OCI-LY7 (cell line): ENCODE data around the gene B4GALT4. TPM values are rescaled to one million over a fixed set of nuclear protein-coding genes. Genes with fewer than 3 reads are reported as not detected.
"Not testable (repeated sequence)": the region's sequence is repeated elsewhere in the genome, so short reads cannot be mapped to it uniquely, and the experiment has no call there.

Experiments used
- BruUV-seq: library from RNA; stranded (reverse); fragments of 400-500 nt; replicated peaks from 2 replicates; lab custom pipeline; 2021; lab: Mats Ljungman, UMichigan
- CTCF ChIA-PET: fragments of 300-600 bp; sonication (Branson Sonifier 250); formaldehyde crosslinking; loops from one replicate; lab custom pipeline; 2022; ENCODE audit warnings: antibody characterized with exemption; ENCODE audit not compliant: unreplicated experiment; lab: Charles Lee
- POLR2A ChIA-PET: fragments of 300-600 bp; sonication (Branson Sonifier 250); formaldehyde crosslinking; loops from one replicate; lab custom pipeline; 2022; ENCODE audit warnings: antibody characterized with exemption; lab: Charles Lee
- DNase-seq: peaks from one replicate; pipeline ENCODE4 v3.0.0-alpha.2; 2015; ENCODE audit warnings: low spot score
- H2AFZ ChIP-seq: fragments of 200-600 bp; sonication (generic), shearing (Covaris generic); 2 replicates; pipeline ENCODE4 v1.6.1; 2014; ENCODE audit warnings: mild to moderate bottlenecking, antibody characterized with exemption, low read length, moderate library complexity
- H3K27ac ChIP-seq: fragments of 200-600 bp; sonication (generic); 2 replicates; pipeline ENCODE4 v1.5.1; 2014; ENCODE audit warnings: mixed run types, low read depth, mild to moderate bottlenecking, moderate library complexity, low read length, inconsistent platforms; ENCODE audit not compliant: poor library complexity, severe bottlenecking
- H3K36me3 ChIP-seq: fragments of 200-600 bp; sonication (generic); 2 replicates; pipeline ENCODE4 v1.6.1; 2014; ENCODE audit warnings: mild to moderate bottlenecking, antibody characterized with exemption, low read length, moderate library complexity, mixed read lengths; ENCODE audit not compliant: insufficient read depth
- H3K4me1 ChIP-seq: fragments of 200-600 bp; sonication (generic); 2 replicates; pipeline ENCODE4 v1.5.1; 2014; ENCODE audit warnings: mild to moderate bottlenecking, low read length; ENCODE audit not compliant: insufficient read depth, poor library complexity, severe bottlenecking
- H3K4me2 ChIP-seq: fragments of 200-600 bp; sonication (generic); 2 replicates; pipeline ENCODE4 v1.6.1; 2014; ENCODE audit warnings: mild to moderate bottlenecking, low read length
- H3K4me3 ChIP-seq: fragments of 200-600 bp; sonication (generic); 2 replicates; pipeline ENCODE4 v1.5.1; 2014; ENCODE audit warnings: mild to moderate bottlenecking, low read depth, low read length; ENCODE audit not compliant: poor library complexity, severe bottlenecking
- H3K79me2 ChIP-seq: fragments of 200-600 bp; sonication (generic); 2 replicates; pipeline ENCODE4 v1.6.1; 2016; ENCODE audit warnings: low read depth, mild to moderate bottlenecking, low read length, moderate library complexity, mixed read lengths; ENCODE audit not compliant: insufficient read depth
- H3K9me2 ChIP-seq: fragments of 200-600 bp; sonication (generic); 2 replicates; pipeline ENCODE4 v1.6.1; 2016; ENCODE audit warnings: mild to moderate bottlenecking, low read length, mixed read lengths; ENCODE audit not compliant: insufficient read depth
- H3K9me3 ChIP-seq: fragments of 200-600 bp; sonication (generic); 2 replicates; pipeline ENCODE4 v1.6.1; 2014; ENCODE audit warnings: mild to moderate bottlenecking, mixed run types, low read length, mixed read lengths
- H4K20me1 ChIP-seq: fragments of 200-600 bp; sonication (generic); 2 replicates; pipeline ENCODE4 v1.6.1; 2014; ENCODE audit warnings: mild to moderate bottlenecking, antibody characterized with exemption, low read length, moderate library complexity, mixed read lengths; ENCODE audit not compliant: insufficient read depth
- EZH2phosphoT487 ChIP-seq: fragments of 200-600 bp; sonication (generic); IDR thresholded peaks from 2 replicates; pipeline ENCODE4 v1.6.1; 2018; ENCODE audit warnings: low read depth, borderline replicate concordance, mild to moderate bottlenecking, mixed run types, antibody characterized with exemption, low read length, moderate library complexity, mixed read lengths
- intact Hi-C: fragments of 100-400 bp; cut with micrococcal nuclease; formaldehyde crosslinking; loops from one replicate; pipeline ENCODE4 v1.10.0; 2022; ENCODE audit not compliant: unreplicated experiment
- total RNA-seq, 2 experiments: library from RNA; depleted of rRNA in 1 of 2; stranded (reverse); fragments of >200 nt in 1 of 2; shearing (Covaris generic) in 1 of 2; gene quantifications; 2 replicates each; pipeline ENCODE4 v1.2.3, GENCODE V29; 2014 to 2022
- TF ChIP-seq, protein P1 (sequence below): fragments of 200-600 bp; sonication (generic); conservative IDR thresholded peaks from 2 replicates; pipeline ENCODE4 v1.5.1; 2014; ENCODE audit warnings: mild to moderate bottlenecking, antibody characterized with exemption, low read length, moderate library complexity, mixed read lengths

The B4GALT4 gene
- total RNA-seq, 2 experiments from 2014 or later: 16.6 to 17.3 TPM

DNA sequence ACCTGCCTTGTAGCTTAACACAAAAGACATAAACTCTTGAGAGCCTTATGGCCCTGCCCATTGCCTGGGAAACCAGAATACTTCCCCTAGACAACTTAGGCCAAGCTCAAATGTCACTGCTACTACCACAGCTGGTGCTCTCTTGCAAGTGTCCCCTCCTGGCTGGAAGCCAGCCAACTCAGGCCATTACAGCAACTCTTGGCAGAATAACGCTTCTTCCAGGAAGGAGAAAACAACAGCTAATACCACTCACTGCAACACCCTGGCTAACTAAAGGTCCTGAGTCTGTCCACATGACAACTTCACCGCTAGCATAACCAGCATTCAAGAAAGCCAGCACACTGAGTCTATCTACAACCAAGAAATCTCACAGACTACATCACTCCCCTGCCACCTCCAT is 5.1 kb upstream of the B4GALT4 start:
- Histone ChIP-seq H3K9me3 (0 out of 2 replicates have a peak, but pooled peaks cover 3% of the 10 kb centered on the region), H2AFZ (no peak overlapping the region), H3K4me2 (no peak overlapping the region), H3K79me2 (no peaks in the 10 kb centered on the region), H3K9me2 (no peaks in the 10 kb centered on the region), H3K27ac (no peak overlapping the region), H3K36me3 (no peaks in the 10 kb centered on the region), H4K20me1 (no peaks in the 10 kb centered on the region), H3K4me1 (peaks cover 9% of the 10 kb centered on the region), H3K4me3 (no peak overlapping the region)
- no TSS peak for BruUV-seq
- ChIA-PET CTCF (no interaction called here), POLR2A (interaction anchor here (0.7 to 1.8 kb wide), 3 partner anchors 13 to 159 kb away, joined by 3 to 5 read pairs (median 3); no protein-coding TSS in a partner anchor)
- no peak for DNase-seq
- no peak for TF ChIP-seq EZH2phosphoT487
- TF ChIP-seq, protein P1, sequence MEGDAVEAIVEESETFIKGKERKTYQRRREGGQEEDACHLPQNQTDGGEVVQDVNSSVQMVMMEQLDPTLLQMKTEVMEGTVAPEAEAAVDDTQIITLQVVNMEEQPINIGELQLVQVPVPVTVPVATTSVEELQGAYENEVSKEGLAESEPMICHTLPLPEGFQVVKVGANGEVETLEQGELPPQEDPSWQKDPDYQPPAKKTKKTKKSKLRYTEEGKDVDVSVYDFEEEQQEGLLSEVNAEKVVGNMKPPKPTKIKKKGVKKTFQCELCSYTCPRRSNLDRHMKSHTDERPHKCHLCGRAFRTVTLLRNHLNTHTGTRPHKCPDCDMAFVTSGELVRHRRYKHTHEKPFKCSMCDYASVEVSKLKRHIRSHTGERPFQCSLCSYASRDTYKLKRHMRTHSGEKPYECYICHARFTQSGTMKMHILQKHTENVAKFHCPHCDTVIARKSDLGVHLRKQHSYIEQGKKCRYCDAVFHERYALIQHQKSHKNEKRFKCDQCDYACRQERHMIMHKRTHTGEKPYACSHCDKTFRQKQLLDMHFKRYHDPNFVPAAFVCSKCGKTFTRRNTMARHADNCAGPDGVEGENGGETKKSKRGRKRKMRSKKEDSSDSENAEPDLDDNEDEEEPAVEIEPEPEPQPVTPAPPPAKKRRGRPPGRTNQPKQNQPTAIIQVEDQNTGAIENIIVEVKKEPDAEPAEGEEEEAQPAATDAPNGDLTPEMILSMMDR: no peak
- intact Hi-C loops: loop anchor here (10.0 kb wide), 1 partner anchor 429 kb away; the partner anchor contains the start of gene COX17

DNA sequence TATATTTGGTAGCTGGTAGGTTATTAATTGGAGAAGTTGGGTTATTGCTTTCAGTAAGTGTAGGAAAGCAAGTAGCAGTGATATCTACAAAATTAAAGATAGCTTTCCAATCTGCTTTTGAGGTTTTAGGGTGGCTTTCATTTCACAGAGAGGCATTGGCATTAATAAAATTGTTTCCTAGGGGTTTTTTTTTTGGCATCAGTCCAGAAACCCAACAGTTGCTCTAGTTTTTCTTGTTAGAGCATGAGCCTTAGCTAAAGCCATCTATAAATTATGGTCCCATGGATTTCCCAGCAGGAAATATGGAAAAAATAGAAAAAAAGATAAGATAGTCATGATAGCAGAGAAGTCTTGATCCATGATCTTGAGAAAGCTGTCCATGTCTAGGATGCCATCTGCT is 3.0 kb upstream of the B4GALT4 start:
- H3K4me3 ChIP-seq: no peak overlapping the region
- intact Hi-C loops: loop anchor here (10.0 kb wide), 1 partner anchor 431 kb away; the partner anchor contains the start of gene COX17
- peaks cover 15% of the 10 kb centered on the region; the same call in 1 of the 2 replicates for H3K79me2 ChIP-seq
- TF ChIP-seq, protein P1: no peak
- TF ChIP-seq EZH2phosphoT487: no peak
- H3K36me3 ChIP-seq: no peaks in the 10 kb centered on the region
- 0 out of 2 replicates have a peak, but pooled peaks cover 3% of the 10 kb centered on the region for H3K9me3 ChIP-seq
- CTCF ChIA-PET: no interaction called here
- no peak for DNase-seq
- no TSS peak for BruUV-seq
- no peaks in the 10 kb centered on the region for H3K9me2 ChIP-seq
- no peak overlapping the region for H3K27ac ChIP-seq
- H4K20me1 ChIP-seq: no peaks in the 10 kb centered on the region
- H3K4me1 ChIP-seq: peaks cover 11% of the 10 kb centered on the region
- POLR2A ChIA-PET: interaction anchor here (0.5 to 0.7 kb wide), 4 partner anchors 14 to 215 kb away, joined by 3 to 4 read pairs (median 4); no protein-coding TSS in a partner anchor
- H3K4me2 ChIP-seq: no peak overlapping the region
- H2AFZ ChIP-seq: no peak overlapping the region

DNA sequence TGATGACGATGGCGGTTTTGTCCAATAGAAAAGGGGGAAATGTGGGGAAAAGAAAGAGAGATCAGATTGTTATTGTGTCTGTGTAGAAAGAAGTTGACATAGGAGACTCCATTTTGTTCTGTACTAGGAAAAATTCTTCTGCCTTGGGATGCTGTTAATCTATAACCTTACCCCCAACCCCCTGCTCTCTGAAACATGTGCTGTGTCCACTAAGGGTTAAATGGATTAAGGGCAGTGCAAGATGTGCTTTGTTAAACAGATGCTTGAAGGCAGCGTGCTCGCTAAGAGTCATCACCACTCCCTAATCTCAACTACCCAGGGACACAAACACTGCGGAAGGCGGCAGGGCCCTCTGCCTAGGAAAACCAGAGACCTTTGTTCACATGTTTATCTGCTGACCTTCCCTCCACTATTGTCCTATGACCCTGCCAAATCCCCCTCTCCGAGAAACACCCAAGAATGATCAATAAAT is 2.4 kb upstream of the B4GALT4 start:
- H3K36me3 ChIP-seq, H2AFZ ChIP-seq, CTCF ChIA-PET, H3K9me2 ChIP-seq, DNase-seq, H3K9me3 ChIP-seq, H3K4me2 ChIP-seq, H3K27ac ChIP-seq, BruUV-seq, H4K20me1 ChIP-seq, H3K4me3 ChIP-seq: not testable (repeated sequence)
- peaks cover 13% of the 10 kb centered on the region for H3K4me1 ChIP-seq
- POLR2A ChIA-PET: interaction anchor here (0.7 kb wide), 1 partner anchor 215 kb away, joined by 3 read pairs; no protein-coding TSS in a partner anchor
- H3K79me2 ChIP-seq: peaks cover 21% of the 10 kb centered on the region; the same call in 1 of the 2 replicates
- intact Hi-C loops: loop anchor here (10.0 kb wide), 1 partner anchor 432 kb away; the partner anchor contains the start of gene COX17

DNA sequence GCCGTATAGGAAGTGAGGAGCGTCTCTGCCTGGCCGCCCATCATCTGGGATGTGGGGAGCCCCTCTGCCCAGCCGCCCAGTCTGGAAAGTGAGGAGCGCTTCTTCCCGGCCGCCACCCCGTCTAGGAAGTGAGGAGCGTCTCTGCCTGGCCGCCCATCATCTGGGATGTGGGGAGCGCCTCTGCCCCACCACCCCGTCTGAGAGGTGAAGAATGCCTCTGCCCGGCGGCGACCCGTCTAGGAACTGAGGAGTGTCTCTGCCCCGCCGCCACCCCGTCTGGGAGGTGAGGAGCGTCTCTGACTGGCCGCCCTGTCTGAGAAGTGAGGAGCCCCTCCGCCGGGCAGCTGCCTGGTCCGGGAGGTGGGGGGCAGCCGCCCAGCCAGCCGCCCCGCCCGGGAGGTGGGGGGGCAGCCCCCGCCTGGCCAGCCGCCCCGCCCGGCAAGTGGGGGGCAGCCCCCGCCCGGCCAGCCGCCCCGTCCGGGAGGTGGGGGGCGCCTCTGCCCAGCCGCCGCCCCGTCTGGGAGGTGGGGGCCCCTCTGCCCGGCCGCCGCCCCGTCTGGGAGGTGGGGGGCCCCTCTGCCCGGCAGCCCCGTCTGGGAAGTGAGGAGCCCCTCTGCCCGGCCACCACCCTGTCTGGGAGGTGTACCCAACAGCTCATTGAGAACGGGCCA is 1.8 kb upstream of the B4GALT4 start:
- POLR2A ChIA-PET: interaction anchor here (1.8 kb wide), 1 partner anchor 110 kb away, joined by 6 read pairs; no protein-coding TSS in a partner anchor
- H4K20me1 ChIP-seq, H3K9me3 ChIP-seq, H3K36me3 ChIP-seq, H3K27ac ChIP-seq, H3K9me2 ChIP-seq, H3K4me3 ChIP-seq, H3K4me2 ChIP-seq, DNase-seq, BruUV-seq, H2AFZ ChIP-seq, CTCF ChIA-PET: not testable (repeated sequence)
- Histone ChIP-seq H3K4me1 (peaks cover 13% of the 10 kb centered on the region), H3K79me2 (peaks cover 24% of the 10 kb centered on the region; the same call in 1 of the 2 replicates)
- intact Hi-C loops: loop anchor here (10.0 kb wide), 1 partner anchor 432 kb away; the partner anchor contains the start of gene COX17
